GM21737 (cell line): ENCODE results near the gene IRF3.

Experiments used
- ATAC-seq: cut with Tn5 transposase; IDR thresholded peaks from one replicate; pipeline ENCODE4 v1.9.1; 2021; ENCODE audit warnings: mild to moderate bottlenecking, moderate library complexity; ENCODE audit not compliant: unreplicated experiment

Gene IRF3

GRCh38 chr19:49672131-49672919 lies 6.7 kb upstream of the IRF3 start:
- no peak for ATAC-seq

- ATAC-seq, result no peak
Observed at GRCh38 chr19:49669516-49669915, 3.9 kb upstream of the IRF3 start.

GRCh38 chr19:49667473-49667872 lies 1.8 kb upstream of the IRF3 start:
- ATAC-seq, result no peak

GRCh38 chr19:49666120-49666444 lies 425 bp upstream of the IRF3 start:
- no peak for ATAC-seq

GRCh38 chr19:49665036-49665350 lies 664 bp downstream of the IRF3 start:
- no peak for ATAC-seq

GRCh38 chr19:49664171-49665035 lies 1.3 kb downstream of the IRF3 start:
- ATAC-seq, result peak; percentile 41

- ATAC-seq, result no peak
Observed at GRCh38 chr19:49663224-49663623, 2.4 kb downstream of the IRF3 start.

GRCh38 chr19:49662011-49662410 lies 3.6 kb downstream of the IRF3 start:
- no peak for ATAC-seq

GRCh38 chr19:49660338-49660961 lies 5.2 kb downstream of the IRF3 start:
- no peak for ATAC-seq

- ATAC-seq, result no peak
Observed at GRCh38 chr19:49658566-49659442, 6.9 kb downstream of the IRF3 start.

GRCh38 chr19:49658139-49658517 lies 7.5 kb downstream of the IRF3 start:
- no peak for ATAC-seq

- no peak for ATAC-seq
Observed at GRCh38 chr19:49657493-49658138, 8.0 kb downstream of the IRF3 start.

- no peak for ATAC-seq
Observed at GRCh38 chr19:49656456-49657109, 9.1 kb downstream of the IRF3 start.

GRCh38 chr19:49655570-49656455 lies 9.8 kb downstream of the IRF3 start:
- no peak for ATAC-seq

- no peak for ATAC-seq
Observed at GRCh38 chr19:49654581-49654980, 11.1 kb downstream of the IRF3 start.

GRCh38 chr19:49653466-49653806 lies 12.2 kb downstream of the IRF3 start:
- no peak for ATAC-seq

GRCh38 chr19:49652551-49653465 lies 12.8 kb downstream of the IRF3 start:
- ATAC-seq, result no peak
